ENCODE results near the gene DYNLRB1. TPM values are rescaled to one million over a fixed set of nuclear protein-coding genes. Genes with fewer than 3 reads are reported as not detected.

The DYNLRB1 gene
- total RNA-seq, 1 experiment from 2014 or later: 142 TPM

GRCh38 chr20:34559311-34560140, 43.3 kb downstream of the DYNLRB1 start:
- peak overlapping the region; percentile 92 for H3K4me3 ChIP-seq (ENCODE audit: low read depth, low read length, poor library complexity, severe bottlenecking)
- intact Hi-C loops (cut with micrococcal nuclease; ENCODE audit: unreplicated experiment): loop anchor here (5.0 kb wide), 1 partner anchor 148 kb away; no protein-coding TSS in a partner anchor
- POLR2A ChIA-PET (ENCODE audit: low non-redundant PET): no interaction called here
- CTCF ChIA-PET: no interaction called here
- H3K9me3 ChIP-seq (ENCODE audit: low read depth, low read length, poor library complexity, severe bottlenecking): no peaks in the 10 kb centered on the region
- no peak overlapping the region for H3K27ac ChIP-seq (ENCODE audit: low read depth, low read length, poor library complexity, severe bottlenecking)
- no peaks in the 10 kb centered on the region for H3K27me3 ChIP-seq (replicated peaks; ENCODE audit: insufficient read depth, low read depth, low read length, poor library complexity)
- H3K4me1 ChIP-seq (ENCODE audit: insufficient read depth, low read length, poor library complexity, severe bottlenecking): no peaks in the 10 kb centered on the region
- TSS peak; percentile 54 for BruUV-seq (replicated peaks)
- H3K36me3 ChIP-seq (ENCODE audit: insufficient read depth, low read length, poor library complexity, severe bottlenecking): no peaks in the 10 kb centered on the region
- no peak for TF ChIP-seq EZH2 (IDR thresholded peaks at IDR 0.05; ENCODE audit: borderline replicate concordance, low read depth, low read length, poor library complexity, severe bottlenecking)
- no peak for DNase-seq (ENCODE audit: low spot score)

- CTCF ChIA-PET: no interaction called here
- DNase-seq (ENCODE audit: low spot score): no peak
- no TSS peak for BruUV-seq (replicated peaks)
- POLR2A ChIA-PET (ENCODE audit: low non-redundant PET): no interaction called here
- TF ChIP-seq CTCF (conservative IDR thresholded peaks at IDR 0.05; ENCODE audit: low read depth, low read length) (no peak), EZH2 (IDR thresholded peaks at IDR 0.05; ENCODE audit: borderline replicate concordance, low read depth, low read length, poor library complexity, severe bottlenecking) (no peak)
- no peaks in the 10 kb centered on the region for H3K27me3 ChIP-seq (replicated peaks; ENCODE audit: insufficient read depth, low read depth, low read length, poor library complexity)
- H3K4me3 ChIP-seq (ENCODE audit: low read depth, low read length, poor library complexity, severe bottlenecking): no peak overlapping the region
- H3K27ac ChIP-seq (ENCODE audit: low read depth, low read length, poor library complexity, severe bottlenecking): no peak overlapping the region
- no peaks in the 10 kb centered on the region for H3K4me1 ChIP-seq (ENCODE audit: insufficient read depth, low read length, poor library complexity, severe bottlenecking)
- H3K36me3 ChIP-seq (ENCODE audit: insufficient read depth, low read length, poor library complexity, severe bottlenecking): no peaks in the 10 kb centered on the region
- no peaks in the 10 kb centered on the region for H3K9me3 ChIP-seq (ENCODE audit: low read depth, low read length, poor library complexity, severe bottlenecking)
- intact Hi-C loops (cut with micrococcal nuclease; ENCODE audit: unreplicated experiment): no loop called here
Measured at GRCh38 chr20:34560141-34560523, 43.9 kb downstream of the DYNLRB1 start.

DNA sequence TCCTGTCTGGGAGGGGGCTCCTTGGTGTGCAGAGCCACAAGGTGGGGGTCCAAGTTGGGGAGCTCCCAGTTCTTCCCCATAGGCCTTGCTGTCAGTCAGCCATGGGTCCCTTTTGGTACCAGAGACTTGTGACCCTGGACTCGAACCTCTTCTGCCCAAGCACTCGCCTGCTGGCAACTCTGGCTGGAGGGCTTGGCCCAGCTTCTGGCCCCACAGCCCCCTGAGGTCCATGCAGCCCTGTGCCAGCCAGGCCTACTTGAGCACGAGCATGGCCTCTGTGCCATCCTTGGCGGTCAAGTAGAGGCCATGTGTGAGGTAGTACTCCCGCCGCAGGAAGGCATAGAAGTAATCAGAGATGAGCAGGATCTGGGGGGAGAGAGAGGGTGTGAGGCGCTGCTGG, 44.4 kb downstream of the DYNLRB1 start:
- Histone ChIP-seq H3K4me3 (ENCODE audit: low read depth, low read length, poor library complexity, severe bottlenecking) (no peak overlapping the region), H3K4me1 (ENCODE audit: insufficient read depth, low read length, poor library complexity, severe bottlenecking) (no peaks in the 10 kb centered on the region), H3K36me3 (ENCODE audit: insufficient read depth, low read length, poor library complexity, severe bottlenecking) (no peaks in the 10 kb centered on the region), H3K27ac (ENCODE audit: low read depth, low read length, poor library complexity, severe bottlenecking) (no peak overlapping the region), H3K9me3 (ENCODE audit: low read depth, low read length, poor library complexity, severe bottlenecking) (no peaks in the 10 kb centered on the region), H3K27me3 (replicated peaks; ENCODE audit: insufficient read depth, low read depth, low read length, poor library complexity) (no peaks in the 10 kb centered on the region)
- POLR2A ChIA-PET (ENCODE audit: low non-redundant PET): no interaction called here
- intact Hi-C loops (cut with micrococcal nuclease; ENCODE audit: unreplicated experiment): no loop called here
- CTCF ChIA-PET: no interaction called here
- DNase-seq (ENCODE audit: low spot score): no peak
- no peak for TF ChIP-seq EZH2 (IDR thresholded peaks at IDR 0.05; ENCODE audit: borderline replicate concordance, low read depth, low read length, poor library complexity, severe bottlenecking)
- TF ChIP-seq CTCF (conservative IDR thresholded peaks at IDR 0.05; ENCODE audit: low read depth, low read length): no peak
- BruUV-seq (replicated peaks): no TSS peak

Measured in A673 (cell line).